Measurements from ENCODE around the gene ERC1.

ERC1 gene

DNA sequence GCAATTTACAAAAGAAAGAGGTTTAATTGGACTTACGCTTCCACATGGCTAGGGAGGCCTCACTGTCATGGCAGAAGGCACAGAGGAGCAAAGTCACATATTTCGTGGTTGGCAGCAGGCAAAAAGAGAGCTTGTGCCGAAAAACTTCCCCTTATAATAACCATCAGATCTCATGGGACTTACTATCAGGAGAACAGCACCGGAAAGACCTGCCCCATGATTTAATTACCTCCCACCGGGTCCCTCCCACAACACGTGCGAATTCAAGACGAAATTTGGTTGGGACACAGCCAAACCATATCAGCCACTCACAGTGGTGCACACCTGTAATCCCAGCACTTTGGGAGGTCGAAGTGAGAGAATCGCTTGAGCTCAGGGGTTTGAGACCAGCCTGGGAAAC lies 534.8 kb downstream of the ERC1 start:
- no peak for DNase-seq

DNA sequence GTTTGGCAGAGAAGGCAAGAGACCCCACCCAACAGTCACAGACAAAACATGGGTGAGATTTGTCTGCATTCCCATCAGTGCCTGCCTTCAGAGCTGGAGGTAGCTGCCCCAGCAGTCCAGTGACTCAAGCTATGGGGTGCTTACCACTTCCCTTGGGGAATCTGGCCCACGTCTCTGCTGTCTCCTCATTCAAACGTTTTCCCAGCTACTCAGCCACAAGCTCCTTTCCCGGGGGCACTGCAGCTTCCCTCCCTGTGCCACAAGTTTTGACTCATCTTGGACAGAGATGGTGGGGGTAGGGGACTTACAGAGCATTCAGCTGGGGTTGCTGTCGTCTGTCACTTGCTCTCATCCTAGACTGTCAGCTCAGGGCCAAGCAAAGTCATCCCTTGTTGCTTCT lies 536.8 kb downstream of the ERC1 start:
- DNase-seq: no peak

DNA sequence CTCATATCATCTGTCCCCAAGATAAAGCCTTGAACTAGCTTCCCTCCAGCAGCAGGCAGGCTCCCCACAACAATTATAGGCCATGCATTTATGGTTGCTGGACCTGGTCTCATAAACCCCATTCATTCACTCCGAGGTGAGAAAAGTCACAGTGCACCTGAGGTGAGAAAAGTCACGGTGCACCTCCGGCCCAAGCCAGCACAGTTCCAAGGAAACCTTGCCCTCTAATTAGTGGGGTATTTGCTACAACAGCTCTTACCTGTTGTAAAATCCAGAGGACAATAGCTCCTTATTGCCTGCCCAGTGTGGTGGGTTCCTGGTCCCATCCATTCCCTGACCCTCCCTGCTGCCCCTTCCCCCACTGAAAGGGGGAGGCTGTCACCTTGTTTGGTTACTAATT lies 537.8 kb downstream of the ERC1 start:
- DNase-seq: no peak

DNA sequence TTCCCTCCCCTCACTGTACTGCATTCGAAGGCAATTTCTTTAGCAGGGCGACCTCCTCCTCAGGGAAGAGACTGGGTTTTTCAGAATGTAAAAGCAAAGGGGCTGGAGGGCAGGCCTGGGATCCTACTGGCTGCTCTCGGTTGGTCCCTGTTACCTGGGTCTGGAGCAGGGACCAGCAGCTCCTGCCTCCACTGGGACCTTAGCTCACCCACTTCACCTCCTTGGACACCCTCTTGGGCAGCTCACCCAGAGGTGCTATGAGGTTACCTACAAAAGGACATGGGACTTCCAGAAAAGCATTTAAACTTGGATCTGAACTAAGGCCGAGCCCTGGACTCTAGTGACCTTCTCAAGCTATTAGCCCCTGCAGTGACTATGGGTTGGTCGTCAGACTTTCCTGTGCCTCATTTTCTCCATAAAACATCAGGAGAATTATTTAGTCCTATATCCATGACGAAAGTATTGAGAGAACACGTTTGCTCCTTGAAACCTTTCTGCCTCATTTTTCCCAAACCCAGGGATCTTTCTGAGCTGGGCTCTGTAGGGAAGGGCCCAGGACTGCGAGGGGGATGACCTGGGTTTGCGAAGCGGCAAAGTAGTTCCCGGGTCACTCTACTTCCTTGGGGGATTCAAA lies 538.3 kb downstream of the ERC1 start:
- DNase-seq: no peak

DNA sequence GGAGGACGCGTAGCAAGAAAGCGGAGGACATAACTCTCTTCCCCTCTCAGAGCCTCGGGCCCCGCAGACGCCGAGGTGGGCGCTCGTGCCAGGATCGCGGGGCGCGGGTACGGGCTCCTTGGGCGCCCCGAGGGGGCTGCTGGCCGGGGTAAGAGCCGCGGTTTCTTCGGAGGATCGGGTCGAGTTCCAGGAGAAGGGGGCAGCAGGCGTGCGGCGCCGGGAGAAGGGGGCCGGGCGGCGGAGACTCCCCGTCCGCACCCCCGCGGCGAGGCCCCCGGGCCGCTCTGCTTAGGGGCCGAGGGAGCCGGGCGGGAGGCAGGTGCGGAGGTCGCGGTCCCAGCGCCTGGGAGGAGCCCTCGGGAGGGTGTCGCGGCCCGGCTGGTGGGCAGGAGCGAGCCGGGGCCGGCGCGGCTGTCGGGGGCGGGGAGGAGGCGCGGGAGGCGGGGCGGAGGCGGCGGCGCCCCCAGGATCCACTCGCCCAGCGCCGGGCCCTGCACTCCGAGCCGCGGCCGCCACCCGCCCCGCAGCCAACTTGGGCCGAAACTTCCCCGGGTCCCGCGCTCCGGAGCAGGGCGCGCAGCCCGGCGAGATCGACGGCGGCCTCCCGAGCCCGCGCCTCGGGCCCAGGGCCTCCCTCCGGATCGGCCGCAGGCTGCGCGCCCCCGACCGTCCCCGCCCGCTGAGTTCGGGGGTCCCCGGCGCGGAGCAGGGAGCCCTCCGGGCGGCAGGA lies 539.0 kb downstream of the ERC1 start:
- no peak for DNase-seq

GRCh38 chr12:1530592-1531152 lies 539.6 kb downstream of the ERC1 start:
- DNase-seq: no peak

DNA sequence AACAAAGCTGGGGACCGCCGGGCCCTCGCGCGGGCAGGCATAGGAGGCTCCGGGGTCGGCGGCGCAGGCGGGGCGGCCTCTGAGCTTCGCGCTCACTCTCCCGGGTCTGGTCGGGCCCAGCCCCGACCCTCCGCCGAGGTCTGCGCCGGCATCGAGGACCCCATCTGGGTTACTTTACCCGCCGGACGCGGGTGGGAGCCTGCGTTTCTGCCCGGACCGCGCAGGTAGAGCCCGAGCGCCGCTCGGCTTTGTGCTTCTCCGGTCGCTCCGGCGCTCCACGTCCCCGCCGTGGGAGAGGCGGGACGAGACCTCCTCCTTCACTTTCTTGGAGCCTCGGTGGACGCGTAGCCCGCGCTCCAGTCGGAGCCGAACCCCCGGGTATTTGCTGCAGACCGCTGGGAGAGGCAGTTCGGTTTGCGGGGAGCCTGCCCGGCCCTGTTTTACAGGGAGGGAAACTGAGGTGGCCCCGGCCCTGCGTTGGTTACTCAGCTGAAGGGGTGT lies 540.2 kb downstream of the ERC1 start:
- peak in 1 of 2 experiments; percentile 42 for DNase-seq

- DNase-seq: no peak
Observed at GRCh38 chr12:1531654-1532374, 540.8 kb downstream of the ERC1 start.

DNA sequence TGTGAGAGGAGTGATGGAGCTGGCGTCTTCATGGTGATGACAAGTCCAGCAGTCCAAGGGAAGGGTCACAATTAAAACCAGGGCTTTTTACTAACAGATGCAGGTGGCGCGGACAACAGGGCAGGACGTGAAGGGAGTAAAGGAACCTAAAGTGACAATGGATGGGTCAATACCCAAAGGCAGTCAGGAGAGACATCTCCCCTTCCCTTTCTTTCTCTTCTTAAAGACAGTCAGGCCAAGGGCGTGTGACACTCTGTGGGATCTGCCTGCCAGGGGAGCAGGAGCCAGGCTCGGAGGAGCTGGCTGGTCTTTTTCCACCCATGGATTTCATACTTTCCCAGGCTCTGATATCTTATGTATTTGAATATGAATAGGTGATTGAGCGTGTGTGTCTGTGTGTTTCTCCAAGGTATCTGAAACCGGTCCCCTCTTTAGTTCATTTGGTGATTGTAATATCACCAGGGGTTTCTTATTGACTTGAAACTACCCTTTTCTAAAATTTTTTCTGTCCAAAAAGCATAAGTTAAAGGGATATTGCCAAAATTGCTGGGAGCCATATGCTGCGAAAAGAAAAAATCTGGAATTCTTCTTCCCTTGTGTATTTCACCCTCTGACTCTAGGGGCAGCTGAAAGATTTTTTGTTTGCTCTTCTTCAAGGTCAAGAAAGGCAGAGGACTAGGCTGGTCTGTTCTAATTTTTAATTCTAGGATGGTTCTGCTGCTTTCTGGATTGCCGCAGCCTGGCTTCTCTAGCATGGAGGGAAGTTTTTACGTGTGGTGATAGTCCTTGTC lies 541.5 kb downstream of the ERC1 start:
- DNase-seq: peak in 1 of 2 experiments; percentile 35

- peak; percentile 41 to 53 for DNase-seq
Observed at GRCh38 chr12:1533205-1533601, 542.2 kb downstream of the ERC1 start.

GRCh38 chr12:1533602-1534304 lies 542.7 kb downstream of the ERC1 start:
- DNase-seq: peak; percentile 77 to 78

- DNase-seq: no peak
Observed at GRCh38 chr12:1534748-1535147, 543.7 kb downstream of the ERC1 start.

- no peak for DNase-seq
Observed at GRCh38 chr12:1536817-1537216, 545.8 kb downstream of the ERC1 start.

- DNase-seq: no peak
Observed at GRCh38 chr12:1539135-1539534, 548.1 kb downstream of the ERC1 start.

DNA sequence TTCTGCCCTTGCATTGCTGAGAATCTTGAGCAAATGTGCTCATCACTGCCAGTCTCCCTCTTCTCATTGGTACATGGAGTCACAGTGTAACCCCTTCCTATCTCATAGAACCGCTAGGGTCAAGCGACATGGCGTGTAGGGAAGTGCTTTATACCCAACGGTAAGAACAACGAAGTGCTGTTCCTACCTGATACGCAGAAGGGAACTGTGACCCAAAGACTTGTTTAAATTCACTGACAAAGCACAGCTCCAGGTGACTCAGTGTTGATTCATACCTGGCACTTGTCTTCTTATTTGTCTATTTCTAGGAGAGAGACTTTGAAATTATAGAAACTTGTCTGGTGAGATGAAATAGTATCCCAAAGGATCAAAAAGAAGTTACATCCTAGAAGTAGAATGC lies 549.7 kb downstream of the ERC1 start:
- DNase-seq: no peak

DNA sequence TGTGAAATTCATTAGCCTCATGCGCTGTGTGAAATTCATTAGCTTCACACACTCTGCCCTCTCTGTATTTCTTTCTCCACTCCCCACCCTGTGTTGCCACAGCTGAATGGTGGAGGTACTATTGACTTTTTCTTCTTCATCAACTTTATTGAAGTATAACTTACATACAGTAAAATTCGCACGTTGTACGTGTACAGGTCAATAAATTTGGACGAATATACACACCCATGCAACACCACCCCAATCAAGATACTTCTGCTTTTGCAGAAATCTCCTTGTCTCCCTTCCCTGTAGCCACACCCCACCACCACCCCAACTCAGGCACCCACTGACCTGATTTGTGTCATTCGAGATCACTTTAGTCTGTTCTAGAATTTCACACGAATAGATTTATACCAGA lies 551.6 kb downstream of the ERC1 start:
- no peak for DNase-seq

GRCh38 chr12:1544996-1545700 lies 554.1 kb downstream of the ERC1 start:
- DNase-seq: no peak

Data from activated T-cell treated with anti-CD3 and anti-CD28 coated beads, Interleukin-2, amount 50 U/mL, for 48 hours (primary cell).